ENCODE results near the gene LCN6. TPM values are rescaled to one million over a fixed set of nuclear protein-coding genes. Genes with fewer than 3 reads are reported as not detected.

LCN6 gene
- total and polyA plus RNA-seq, 2 of the 4 experiments (the other 2 are of a cell fraction) = not detected

Small RNA genes lying within 50 kb of the gene (microRNA-seq; reads per million reads assigned to microRNA genes)
- not detected for gene ATP6V1G1P3 (ENCODE audit: insufficient read depth, insufficient read length)
- gene MIR6722 (ENCODE audit: insufficient read depth in 1 of 2, insufficient read length in 1 of 2, unreplicated experiment in 1 of 2) = 0 reads per million in 2 experiments

Small RNA genes lying within 50 kb of the gene (small RNA-seq; reads per million reads assigned to genes)
- gene ATP6V1G1P3 (0 reads per million in 5 experiments), gene MIR6722 (0 reads per million in 5 experiments)

Other genes starting within 250 kb of the LCN6 start
- gene NOTCH1, start 202.5 kb downstream of the LCN6 start, total RNA-seq (2012; rRNA removed) = 1.8 and 2.5 TPM in 2 replicates
- gene NOTCH1, start 202.5 kb downstream of the LCN6 start, polyA plus RNA-seq (2012; rRNA removed) = 6.0 and 6.9 TPM in 2 replicates
- 1.4 and 2.2 TPM in 2 replicates for gene EGFL7, start 85.6 kb downstream of the LCN6 start, total RNA-seq (2012; rRNA removed)
- 10.4 and 16.4 TPM in 2 replicates for gene EGFL7, start 85.6 kb downstream of the LCN6 start, polyA plus RNA-seq (2012; rRNA removed)
- gene AGPAT2, start 61.1 kb downstream of the LCN6 start, total RNA-seq (2012; rRNA removed) = 16.1 and 18.9 TPM in 2 replicates
- 37.2 and 39.5 TPM in 2 replicates for gene AGPAT2, start 61.1 kb downstream of the LCN6 start, polyA plus RNA-seq (2012; rRNA removed)
- gene DIPK1B, start 36.0 kb downstream of the LCN6 start, total RNA-seq (2012; rRNA removed) = 3.1 and 3.4 TPM in 2 replicates
- gene DIPK1B, start 36.0 kb downstream of the LCN6 start, polyA plus RNA-seq (2012; rRNA removed) = 7.1 and 8.5 TPM in 2 replicates
- gene LCN10, start 5.6 kb downstream of the LCN6 start, total RNA-seq (2012; rRNA removed) = not detected in 2 replicates
- gene LCN10, start 5.6 kb downstream of the LCN6 start, polyA plus RNA-seq (2012; rRNA removed) = not detected in 2 replicates
- not detected in 2 replicates for gene LCN8, start 9.7 kb upstream of the LCN6 start, total RNA-seq (2012; rRNA removed)
- gene LCN8, start 9.7 kb upstream of the LCN6 start, polyA plus RNA-seq (2012; rRNA removed) = not detected in 2 replicates
- gene LCN15, start 16.0 kb upstream of the LCN6 start, total RNA-seq (2012; rRNA removed) = not detected in 2 replicates
- gene LCN15, start 16.0 kb upstream of the LCN6 start, polyA plus RNA-seq (2012; rRNA removed) = not detected in 2 replicates
- gene TMEM141, start 42.8 kb upstream of the LCN6 start, total RNA-seq (2012; rRNA removed) = 37.2 and 39.1 TPM in 2 replicates
- gene TMEM141, start 42.8 kb upstream of the LCN6 start, polyA plus RNA-seq (2012; rRNA removed) = 72.6 and 77.8 TPM in 2 replicates
- under 0.01 TPM in 1 of 2 replicates, not detected in the other for gene CCDC183, start 47.8 kb upstream of the LCN6 start, total RNA-seq (2012; rRNA removed)
- gene CCDC183, start 47.8 kb upstream of the LCN6 start, polyA plus RNA-seq (2012; rRNA removed) = 0.29 and 0.44 TPM in 2 replicates
- gene RABL6, start 59.4 kb upstream of the LCN6 start, total RNA-seq (2012; rRNA removed) = 43.9 and 47.5 TPM in 2 replicates
- gene RABL6, start 59.4 kb upstream of the LCN6 start, polyA plus RNA-seq (2012; rRNA removed) = 37.1 and 40.4 TPM in 2 replicates
- 0.18 and 0.28 TPM in 2 replicates for gene AJM1, start 94.0 kb upstream of the LCN6 start, total RNA-seq (2012; rRNA removed)
- gene AJM1, start 94.0 kb upstream of the LCN6 start, polyA plus RNA-seq (2012; rRNA removed) = 1.5 and 1.9 TPM in 2 replicates
- gene PHPT1, start 100.9 kb upstream of the LCN6 start, total RNA-seq (2012; rRNA removed) = 70.3 and 79.8 TPM in 2 replicates
- 214 and 338 TPM in 2 replicates for gene PHPT1, start 100.9 kb upstream of the LCN6 start, polyA plus RNA-seq (2012; rRNA removed)
- gene MAMDC4, start 103.8 kb upstream of the LCN6 start, total RNA-seq (2012; rRNA removed) = 0.18 and 0.28 TPM in 2 replicates
- gene MAMDC4, start 103.8 kb upstream of the LCN6 start, polyA plus RNA-seq (2012; rRNA removed) = 3.5 and 5.0 TPM in 2 replicates
- 279 and 538 TPM in 2 replicates for gene EDF1, start 117.8 kb upstream of the LCN6 start, total RNA-seq (2012; rRNA removed)
- 701 and 703 TPM in 2 replicates for gene EDF1, start 117.8 kb upstream of the LCN6 start, polyA plus RNA-seq (2012; rRNA removed)
- 5.8 and 6.6 TPM in 2 replicates for gene TRAF2, start 138.0 kb upstream of the LCN6 start, total RNA-seq (2012; rRNA removed)
- gene TRAF2, start 138.0 kb upstream of the LCN6 start, polyA plus RNA-seq (2012; rRNA removed) = 12.0 and 12.9 TPM in 2 replicates
- 65.1 and 72.2 TPM in 2 replicates for gene FBXW5, start 196.2 kb upstream of the LCN6 start, total RNA-seq (2012; rRNA removed)
- 80.2 and 95.4 TPM in 2 replicates for gene FBXW5, start 196.2 kb upstream of the LCN6 start, polyA plus RNA-seq (2012; rRNA removed)
- gene C8G, start 196.7 kb upstream of the LCN6 start, total RNA-seq (2012; rRNA removed) = not detected in 2 replicates
- gene C8G, start 196.7 kb upstream of the LCN6 start, polyA plus RNA-seq (2012; rRNA removed) = 0.37 and 0.80 TPM in 2 replicates
- not detected in 2 replicates for gene LCN12, start 203.7 kb upstream of the LCN6 start, total RNA-seq (2012; rRNA removed)
- gene LCN12, start 203.7 kb upstream of the LCN6 start, polyA plus RNA-seq (2012; rRNA removed) = 0.12 TPM in 1 of 2 replicates, not detected in the other
- not detected in 2 replicates for gene PTGDS, start 229.0 kb upstream of the LCN6 start, total RNA-seq (2012; rRNA removed)
- 0.87 and 1.2 TPM in 2 replicates for gene PTGDS, start 229.0 kb upstream of the LCN6 start, polyA plus RNA-seq (2012; rRNA removed)
- not detected in 2 replicates for gene LCNL1, start 234.5 kb upstream of the LCN6 start, total RNA-seq (2012; rRNA removed)
- 0.13 and 0.15 TPM in 2 replicates for gene LCNL1, start 234.5 kb upstream of the LCN6 start, polyA plus RNA-seq (2012; rRNA removed)
- gene PAXX, start 243.9 kb upstream of the LCN6 start, total RNA-seq (2012; rRNA removed) = 4.4 and 5.7 TPM in 2 replicates
- gene PAXX, start 243.9 kb upstream of the LCN6 start, polyA plus RNA-seq (2012; rRNA removed) = 24.6 and 30.2 TPM in 2 replicates
- 0.18 and 0.28 TPM in 2 replicates for gene CLIC3, start 248.0 kb upstream of the LCN6 start, total RNA-seq (2012; rRNA removed)
- gene CLIC3, start 248.0 kb upstream of the LCN6 start, polyA plus RNA-seq (2012; rRNA removed) = 1.7 and 2.1 TPM in 2 replicates

Measured in IMR-90 (cell line).